HepG2 (cell line): ENCODE measurements around the gene FAM131A. TPM values are rescaled to one million over a fixed set of nuclear protein-coding genes. Genes with fewer than 3 reads are reported as not detected.

ENCODE experiments used
- ATAC-seq: fragments of 200-7000 bp; cut with Tn5 transposase; 3 replicates; pipeline ENCODE4 v1.9.1; 2020; ENCODE audit warnings: mild to moderate bottlenecking, moderate library complexity
- BruUV-seq: library from RNA; stranded (reverse); fragments of 400-500 nt; replicated peaks from 2 replicates; lab custom pipeline; 2021; lab: Mats Ljungman, UMichigan
- CTCF ChIA-PET: fragments of 300-600 bp; formaldehyde crosslinking; extraction: SDS; loops from one replicate; lab custom pipeline; 2021; ENCODE audit warnings: low total read pairs, inconsistent platforms, low intra/inter-chr PET ratio; lab: Yijun Ruan, JAX
- POLR2A ChIA-PET: fragments of 350-600 bp; sonication (Branson Sonifier 250); formaldehyde crosslinking; loops from one replicate; lab custom pipeline; 2020; ENCODE audit warnings: antibody characterized with exemption, inconsistent platforms; lab: Yijun Ruan, JAX
- DNase-seq: peaks from one replicate; pipeline ENCODE4 v3.0.0-alpha.2; 2015; ENCODE audit warnings: low spot score
- FAIRE-seq: peaks from 3 replicates; lab custom pipeline; 2011; peaks lifted over from hg19 to GRCh38; lab: Jason Lieb, UNC
- H2AFZ ChIP-seq: one replicate; pipeline ENCODE4 v1.6.1; 2011; ENCODE audit warnings: low read length, inconsistent platforms
- H3K27ac ChIP-seq: fragments of 300-600 bp; 3 replicates; pipeline ENCODE4 v1.8.0; 2011; ENCODE audit warnings: mixed run types, mild to moderate bottlenecking, mixed read lengths, low read length, inconsistent platforms; ENCODE audit not compliant: insufficient read depth; ENCODE audit errors: extremely low read length
- H3K27me3 ChIP-seq, 2 experiments: fragments of 200-600 bp in 1 of 2; 2 replicates in 1 of 2; 3 replicates in 1 of 2; pipeline versions ENCODE4 v1.6.0 to v1.8.0; 2011; ENCODE audit warnings: low read length in 2 of 2, mild to moderate bottlenecking in 2 of 2, moderate library complexity in 2 of 2, inconsistent platforms in 1 of 2; ENCODE audit not compliant: insufficient read depth in 2 of 2, control insufficient read depth in 1 of 2
- H3K36me3 ChIP-seq, 2 experiments: fragments of 200-600 bp in 1 of 2; replicated peaks in 1 of 2; 2 replicates in 1 of 2; 3 replicates in 1 of 2; pipeline versions ENCODE4 v1.5.1 to v1.8.0; 2011; ENCODE audit warnings: low read length in 2 of 2, inconsistent platforms in 1 of 2; ENCODE audit not compliant: insufficient read depth in 2 of 2, control insufficient read depth in 1 of 2
- H3K4me1 ChIP-seq: 2 replicates; pipeline ENCODE4 v1.5.1; 2012; ENCODE audit warnings: low read length, inconsistent platforms; ENCODE audit not compliant: insufficient read depth
- H3K4me2 ChIP-seq: 2 replicates; pipeline ENCODE4 v1.6.0; 2011; ENCODE audit warnings: low read depth, low read length, inconsistent platforms
- H3K4me3 ChIP-seq, 3 experiments: fragments of 200-600 bp in 1 of 3; sonication (generic), shearing (Covaris generic) in 1 of 3; replicated peaks in 1 of 3; 2 replicates each; pipeline ENCODE4 v1.5.1; 2011 to 2016; ENCODE audit warnings: low read length in 3 of 3, inconsistent platforms in 2 of 3, low read depth in 2 of 3, mild to moderate bottlenecking in 2 of 3, control low read depth in 1 of 3, mixed read lengths in 1 of 3; ENCODE audit not compliant: insufficient read depth in 1 of 3
- H3K79me2 ChIP-seq: one replicate; pipeline ENCODE4 v1.6.1; 2011; ENCODE audit warnings: low read length, inconsistent platforms; ENCODE audit not compliant: insufficient read depth
- H3K9ac ChIP-seq: 2 replicates; pipeline ENCODE4 v1.6.0; 2011; ENCODE audit warnings: mild to moderate bottlenecking, low read depth, low read length, inconsistent platforms; ENCODE audit not compliant: insufficient read depth
- H3K9me3 ChIP-seq: 2 replicates; pipeline ENCODE4 v1.5.1; 2012; ENCODE audit warnings: mild to moderate bottlenecking, low read length
- H4K20me1 ChIP-seq: 2 replicates; pipeline ENCODE4 v1.6.0; 2011; ENCODE audit warnings: inconsistent platforms, mild to moderate bottlenecking, low read length, moderate library complexity; ENCODE audit not compliant: insufficient read depth
- ATF3 ChIP-seq: sonication (generic); formaldehyde crosslinking; IDR thresholded peaks from 2 replicates; pipeline ENCODE4 v1.4.0; 2020; ENCODE audit warnings: missing genetic modification reagents
- GABPB1 ChIP-seq: IDR thresholded peaks from 2 replicates; pipeline ENCODE4 v1.6.1; 2016; ENCODE audit warnings: mild to moderate bottlenecking, missing genetic modification reagents, moderate library complexity, missing compliant biosample characterization
- JDP2 ChIP-seq: sonication (generic); formaldehyde crosslinking; IDR thresholded peaks from 2 replicates; pipeline ENCODE4 v1.8.1; 2022; ENCODE audit warnings: missing genetic modification reagents, borderline replicate concordance
- KLF15 ChIP-seq: sonication (generic); formaldehyde crosslinking; IDR thresholded peaks from 2 replicates; pipeline ENCODE4 v1.8.1; 2023; ENCODE audit warnings: borderline replicate concordance, mild to moderate bottlenecking, inconsistent platforms, missing genetic modification reagents, mixed read lengths
- MLLT10 ChIP-seq: sonication (generic); formaldehyde crosslinking; IDR thresholded peaks from 2 replicates; pipeline ENCODE4 v1.4.0; 2020; ENCODE audit warnings: missing genetic modification reagents
- MXD3 ChIP-seq: IDR thresholded peaks from 2 replicates; pipeline ENCODE4 v1.6.1; 2016; ENCODE audit warnings: mild to moderate bottlenecking, missing biosample characterization, missing genetic modification reagents
- NR2F2 ChIP-seq: IDR thresholded peaks from 2 replicates; pipeline ENCODE4 v1.6.1; 2012; ENCODE audit warnings: low read depth, inconsistent platforms, borderline replicate concordance
- PHB2 ChIP-seq: fragments of 450-650 bp; IDR thresholded peaks from 2 replicates; pipeline ENCODE4 v1.6.1; 2018; ENCODE audit not compliant: partially characterized antibody
- RBFOX2 ChIP-seq: fragments of 200-400 bp; formaldehyde crosslinking; IDR thresholded peaks from 2 replicates; pipeline ENCODE4 v1.6.1; 2017; ENCODE audit warnings: low read depth, mild to moderate bottlenecking, low read length
- SPEN ChIP-seq: sonication (generic); formaldehyde crosslinking; IDR thresholded peaks from 2 replicates; pipeline ENCODE4 v1.5.1; 2020; ENCODE audit warnings: low read depth, mild to moderate bottlenecking, missing genetic modification reagents
- TSC22D2 ChIP-seq: sonication (generic); formaldehyde crosslinking; IDR thresholded peaks from 2 replicates; pipeline ENCODE4 v1.5.1; 2020; ENCODE audit warnings: missing genetic modification reagents, mild to moderate bottlenecking, borderline replicate concordance
- ZNF224 ChIP-seq: sonication (generic); formaldehyde crosslinking; IDR thresholded peaks from 2 replicates; pipeline ENCODE4 v1.5.0; 2020; ENCODE audit warnings: mild to moderate bottlenecking, missing genetic modification reagents
- ZNF281 ChIP-seq: sonication (generic); formaldehyde crosslinking; IDR thresholded peaks from 2 replicates; pipeline ENCODE4 v1.4.0; 2020; ENCODE audit warnings: missing genetic modification reagents, borderline replicate concordance
- ZNF569 ChIP-seq: sonication (generic); formaldehyde crosslinking; IDR thresholded peaks from 2 replicates; pipeline ENCODE4 v1.5.0; 2020; ENCODE audit warnings: mild to moderate bottlenecking, missing genetic modification reagents, moderate library complexity, borderline replicate concordance
- ZNF614 ChIP-seq: IDR thresholded peaks from 2 replicates; pipeline ENCODE4 v1.6.1; 2018; ENCODE audit warnings: missing biosample characterization, missing genetic modification reagents, inconsistent platforms, borderline replicate concordance
- ZNF768 ChIP-seq: sonication (generic); formaldehyde crosslinking; IDR thresholded peaks from 2 replicates; pipeline ENCODE4 v1.4.0; 2020; ENCODE audit warnings: missing genetic modification reagents
- ZNF841 ChIP-seq: sonication (generic); formaldehyde crosslinking; IDR thresholded peaks from 2 replicates; pipeline ENCODE4 v1.8.1; 2023; ENCODE audit warnings: missing genetic modification reagents, borderline replicate concordance
- WGBS: methylation state at CpG from one replicate; pipeline ENCODE4 v1.1.6; 2017; ENCODE audit warnings: low lambda C conversion rate; 5-methylcytosine and 5-hydroxymethylcytosine counted together
- in situ Hi-C: cut with HindIII; loops from 2 replicates; pipeline ENCODE4 v1.10.0; 2017; ENCODE audit warnings: low pct_unique_long_range_greater_than_20kb; ENCODE audit not compliant: extremely low pct_ligation_motif_present
- intact Hi-C: fragments of 100-400 bp; cut with micrococcal nuclease; formaldehyde crosslinking; loops from one replicate; pipeline ENCODE4 v1.10.0; 2022; ENCODE audit not compliant: unreplicated experiment
- polyA plus RNA-seq, 8 experiments: library from polyadenylated mRNA; depleted of rRNA in 3 of 8; stranded (reverse) in 7 of 8; unstranded in 1 of 8; fragments of >200 nt; fragmentation: Illumina TruSeq in 4 of 8; extraction: Trizol in 4 of 8; gene quantifications; 2 replicates each; pipeline versions ENCODE4 v1.2.1 to v1.2.3, GENCODE V29; 2011 to 2016; ENCODE audit warnings: low read depth in 4 of 8, missing spikeins in 1 of 8, mixed read lengths in 1 of 8; ENCODE audit not compliant: insufficient read depth in 1 of 8
- total RNA-seq, 5 experiments: library from RNA; depleted of rRNA; stranded (reverse); fragments of >200 nt; fragmentation: Illumina TruSeq; extraction: Trizol; gene quantifications; 2 replicates each; pipeline ENCODE4 v1.2.3, GENCODE V29; 2016; ENCODE audit warnings: low read depth in 1 of 5

The FAM131A gene
- total and polyA plus RNA-seq, 2 of the 13 experiments (the other 11 are each of a cell fraction or from before 2014, with no cell fraction given), result 9.2 to 9.3 TPM

- DNase-seq, result no peak
- Histone ChIP-seq H2AFZ (no peak overlapping the region), H3K27ac (no peak overlapping the region), H4K20me1 (no peaks in the 10 kb centered on the region), H3K27me3 (no peaks in the 10 kb centered on the region), H3K9ac (no peak overlapping the region), H3K4me2 (no peak overlapping the region), H3K79me2 (no peaks in the 10 kb centered on the region), H3K9me3 (no peaks in the 10 kb centered on the region), H3K4me1 (no peaks in the 10 kb centered on the region), H3K4me3 (no peak overlapping the region), H3K36me3 (peaks cover 12 to 35% of the 10 kb centered on the region in 2 experiments; a peak in 4 of 5 replicates)
- BruUV-seq, result no TSS peak
- intact Hi-C loops (no loop called here), in situ Hi-C loops (no loop called here)
- no peak for ATAC-seq
- no peak for FAIRE-seq
- CTCF ChIA-PET, result no interaction called here
- TF ChIP-seq ZNF768, result peak; percentile 79; the same call in 1 of the 2 replicates
- TF ChIP-seq ZNF569 (CRISPR knock-in tag), result no peak
- no peak for TF ChIP-seq ATF3 (CRISPR knock-in tag)
- TF ChIP-seq NR2F2, result no peak
- no peak for TF ChIP-seq TSC22D2 (CRISPR knock-in tag)
- peak; percentile 44; the same call in 1 of the 2 replicates for TF ChIP-seq RBFOX2
- TF ChIP-seq ZNF614, result no peak
- no peak for TF ChIP-seq ZNF224 (CRISPR knock-in tag)
- TF ChIP-seq GABPB1 (CRISPR knock-in tag), result no peak
- TF ChIP-seq KLF15 (CRISPR knock-in tag), result no peak
- TF ChIP-seq MLLT10 (CRISPR knock-in tag), result no peak
- no peak for TF ChIP-seq MXD3
- TF ChIP-seq ZNF281 (CRISPR knock-in tag), result no peak
- TF ChIP-seq PHB2, result no peak
- no peak for TF ChIP-seq JDP2
- no peak for TF ChIP-seq SPEN (CRISPR knock-in tag)
- TF ChIP-seq ZNF841 (CRISPR knock-in tag), result no peak
- WGBS, result 97% methylated on average over 5 of the region's 37 CpGs
- POLR2A ChIA-PET, result no interaction called here
Measured at GRCh38 chr3:184386047-184386806, 48.8 kb downstream of the FAM131A start.
